GM12891 (cell line): ENCODE results near the gene SORCS2.

Experiments used
- POLR2A ChIP-seq: IDR thresholded peaks from 2 replicates; pipeline ENCODE4 v1.6.1; 2011; ENCODE audit warnings: low read depth, low read length, control low read depth
- POLR2AphosphoS5 ChIP-seq: IDR thresholded peaks from 2 replicates; pipeline ENCODE4 v1.6.1; 2011; ENCODE audit warnings: low read depth, low read length, control low read depth
- SPI1 ChIP-seq: IDR thresholded peaks from 2 replicates; pipeline ENCODE4 v1.6.1; 2011; ENCODE audit warnings: low read depth, low read length, control low read depth
- TAF1 ChIP-seq: IDR thresholded peaks from 2 replicates; pipeline ENCODE4 v1.6.1; 2011; ENCODE audit warnings: low read depth, low read length, control low read depth

DNA sequence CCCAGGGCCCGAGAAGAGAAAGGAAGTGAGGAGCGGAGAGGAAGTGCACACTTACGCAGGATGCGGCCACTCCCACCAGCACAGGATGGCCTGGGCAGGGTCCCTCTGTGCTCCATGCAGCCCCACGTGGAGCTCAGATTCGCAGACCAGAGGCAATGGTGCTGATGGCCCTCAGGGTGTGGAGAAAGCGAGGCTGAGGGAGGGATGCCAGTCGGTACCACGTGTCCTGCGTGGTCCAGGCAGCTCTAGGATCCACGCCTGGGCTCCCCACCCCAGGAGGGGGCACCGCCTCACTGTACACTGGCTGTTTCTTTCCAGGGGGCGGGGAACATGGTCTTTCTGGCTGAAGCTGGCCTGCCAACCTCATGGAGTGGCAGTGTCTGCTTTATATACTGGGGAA is 505.5 kb downstream of the SORCS2 start:
- TF ChIP-seq POLR2AphosphoS5 (no peak), POLR2A (no peak), TAF1 (no peak), SPI1 (no peak)
